K562 (cell line): Measurements from ENCODE around the gene NTRK3.

ENCODE experiments used
- DNMT1 ChIP-seq: fragments of 450-650 bp; IDR thresholded peaks from 2 replicates; pipeline ENCODE4 v1.6.1; 2016; ENCODE audit warnings: antibody characterized with exemption, mild to moderate bottlenecking
- ELF1 ChIP-seq: fragments of 200-800 bp; sonication (Bioruptor generic); IDR thresholded peaks from 2 replicates; pipeline ENCODE4 v1.6.1; 2016; ENCODE audit warnings: missing genetic modification characterization, missing compliant biosample characterization
- EP300 ChIP-seq: IDR thresholded peaks from 2 replicates; pipeline ENCODE4 v1.6.1; 2012; ENCODE audit warnings: low read length, improper control_type of control experiment
- HEY1 ChIP-seq: fragments of 250-450 bp; sonication (Bioruptor Pico); IDR thresholded peaks from 2 replicates; pipeline ENCODE4 v1.5.0; 2020; ENCODE audit warnings: mild to moderate bottlenecking, moderate library complexity, borderline replicate concordance
- NFE2 ChIP-seq: IDR thresholded peaks from 2 replicates; pipeline ENCODE4 v1.6.1; 2014; ENCODE audit warnings: antibody characterized with exemption, low read depth
- NR2C2 ChIP-seq, 2 experiments: fragments of 200-800 bp in 1 of 2; sonication (Bioruptor generic) in 1 of 2; sonication (generic) in 1 of 2; formaldehyde crosslinking in 1 of 2; IDR thresholded peaks; 2 replicates each; pipeline versions ENCODE4 v1.6.1 to v1.8.0; 2016 to 2022; ENCODE audit warnings: mild to moderate bottlenecking in 1 of 2, missing compliant biosample characterization in 1 of 2, missing genetic modification characterization in 1 of 2, missing genetic modification reagents in 1 of 2
- POLR2AphosphoS5 ChIP-seq: IDR thresholded peaks from 2 replicates; pipeline ENCODE4 v1.6.1; 2011; ENCODE audit warnings: mild to moderate bottlenecking, low read depth, low read length, moderate library complexity; ENCODE audit not compliant: control insufficient read depth, insufficient read depth
- RFX5 ChIP-seq: IDR thresholded peaks from 2 replicates; pipeline ENCODE4 v1.6.1; 2011; ENCODE audit warnings: low read depth, mild to moderate bottlenecking, improper control_type of control experiment, low read length
- THAP7 ChIP-seq: fragments of 250-450 bp; sonication (Bioruptor Pico); IDR thresholded peaks from 2 replicates; pipeline ENCODE4 v1.5.0; 2021
- ZNF165 ChIP-seq: fragments of 250-450 bp; sonication (Bioruptor Pico); IDR thresholded peaks from 2 replicates; pipeline ENCODE4 v1.4.0; 2020; ENCODE audit warnings: borderline replicate concordance
- ZNF584 ChIP-seq: fragments of 200-800 bp; sonication (Bioruptor generic); IDR thresholded peaks from 2 replicates; pipeline ENCODE4 v1.6.1; 2016; ENCODE audit warnings: low read depth, mild to moderate bottlenecking, missing genetic modification characterization, missing compliant biosample characterization
- TF ChIP-seq, protein P1 (sequence below), 3 experiments: IDR thresholded peaks in 2 of 3; conservative IDR thresholded peaks in 1 of 3; 2 replicates each; pipeline ENCODE4 v1.5.1; 2011 to 2012; ENCODE audit warnings: low read length in 3 of 3, mild to moderate bottlenecking in 3 of 3, control low read depth in 2 of 3, improper control_type of control experiment in 1 of 3, inconsistent platforms in 1 of 3, low read depth in 1 of 3, mixed read lengths in 1 of 3, moderate library complexity in 1 of 3; ENCODE audit not compliant: insufficient read depth in 2 of 3
- TF ChIP-seq, protein P2 (sequence below): fragments of 450-650 bp; formaldehyde crosslinking; IDR thresholded peaks from 2 replicates; pipeline ENCODE4 v1.4.0; 2020; ENCODE audit warnings: mild to moderate bottlenecking, mixed read lengths
- TF ChIP-seq, protein P3 (sequence below), 2 experiments: fragments of 450-650 bp; formaldehyde crosslinking in 1 of 2; IDR thresholded peaks; 2 replicates each; pipeline versions ENCODE4 v1.4.0 to v1.6.1; 2014 to 2020; ENCODE audit warnings: mild to moderate bottlenecking in 2 of 2, borderline replicate concordance in 1 of 2, low read depth in 1 of 2

DNA sequence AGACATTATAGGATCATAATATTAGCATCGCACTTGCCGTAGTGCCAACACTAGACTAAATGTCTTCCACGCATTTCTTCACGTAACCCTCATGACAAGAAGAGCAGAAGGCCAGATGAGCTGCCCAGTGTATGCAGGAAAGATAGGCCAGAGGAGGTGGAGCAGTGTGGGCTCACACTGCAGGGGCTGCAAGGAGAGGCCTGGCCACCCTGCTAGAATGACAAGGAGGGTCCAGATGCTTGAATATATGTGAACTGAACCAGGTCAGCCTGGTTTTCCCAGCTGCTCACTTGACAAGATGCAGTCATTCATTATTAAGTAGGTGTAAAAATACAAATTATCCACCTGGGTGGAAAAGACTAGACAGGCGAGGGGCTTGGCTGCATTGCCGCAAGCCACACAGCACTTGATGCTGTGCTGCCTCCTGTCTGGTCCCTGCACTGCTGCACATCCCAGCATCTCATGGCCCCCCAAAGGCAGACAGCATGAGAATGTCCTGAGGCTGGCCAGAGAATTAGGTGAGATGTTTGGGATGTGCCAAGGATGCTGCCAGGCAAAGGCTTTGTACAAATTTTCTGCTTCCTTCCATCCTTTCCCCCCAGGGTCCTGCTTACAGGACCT is 115.2 kb downstream of the NTRK3 start:
- TF ChIP-seq NFE2 (no peak), NR2C2 (CRISPR knock-in tag; IDR thresholded peaks at IDR 0.05) (no peak), NR2C2 (tag; IDR thresholded peaks at IDR 0.05) (no peak), ELF1 (tag) (no peak), DNMT1 (no peak), ZNF165 (CRISPR knock-in tag) (no peak), RFX5 (no peak), EP300 (no peak), THAP7 (CRISPR knock-in tag) (no peak), ZNF584 (CRISPR knock-in tag) (no peak), HEY1 (no peak), POLR2AphosphoS5 (no peak)
- TF ChIP-seq, protein P1, sequence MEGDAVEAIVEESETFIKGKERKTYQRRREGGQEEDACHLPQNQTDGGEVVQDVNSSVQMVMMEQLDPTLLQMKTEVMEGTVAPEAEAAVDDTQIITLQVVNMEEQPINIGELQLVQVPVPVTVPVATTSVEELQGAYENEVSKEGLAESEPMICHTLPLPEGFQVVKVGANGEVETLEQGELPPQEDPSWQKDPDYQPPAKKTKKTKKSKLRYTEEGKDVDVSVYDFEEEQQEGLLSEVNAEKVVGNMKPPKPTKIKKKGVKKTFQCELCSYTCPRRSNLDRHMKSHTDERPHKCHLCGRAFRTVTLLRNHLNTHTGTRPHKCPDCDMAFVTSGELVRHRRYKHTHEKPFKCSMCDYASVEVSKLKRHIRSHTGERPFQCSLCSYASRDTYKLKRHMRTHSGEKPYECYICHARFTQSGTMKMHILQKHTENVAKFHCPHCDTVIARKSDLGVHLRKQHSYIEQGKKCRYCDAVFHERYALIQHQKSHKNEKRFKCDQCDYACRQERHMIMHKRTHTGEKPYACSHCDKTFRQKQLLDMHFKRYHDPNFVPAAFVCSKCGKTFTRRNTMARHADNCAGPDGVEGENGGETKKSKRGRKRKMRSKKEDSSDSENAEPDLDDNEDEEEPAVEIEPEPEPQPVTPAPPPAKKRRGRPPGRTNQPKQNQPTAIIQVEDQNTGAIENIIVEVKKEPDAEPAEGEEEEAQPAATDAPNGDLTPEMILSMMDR (IDR thresholded peaks at IDR 0.05 in 2 of 3, conservative IDR thresholded peaks at IDR 0.05 in 1 of 3; ENCODE audit: insufficient read depth in 2 of 3, low read depth in 1 of 3, low read length in 3 of 3): no peak
- TF ChIP-seq, protein P2, sequence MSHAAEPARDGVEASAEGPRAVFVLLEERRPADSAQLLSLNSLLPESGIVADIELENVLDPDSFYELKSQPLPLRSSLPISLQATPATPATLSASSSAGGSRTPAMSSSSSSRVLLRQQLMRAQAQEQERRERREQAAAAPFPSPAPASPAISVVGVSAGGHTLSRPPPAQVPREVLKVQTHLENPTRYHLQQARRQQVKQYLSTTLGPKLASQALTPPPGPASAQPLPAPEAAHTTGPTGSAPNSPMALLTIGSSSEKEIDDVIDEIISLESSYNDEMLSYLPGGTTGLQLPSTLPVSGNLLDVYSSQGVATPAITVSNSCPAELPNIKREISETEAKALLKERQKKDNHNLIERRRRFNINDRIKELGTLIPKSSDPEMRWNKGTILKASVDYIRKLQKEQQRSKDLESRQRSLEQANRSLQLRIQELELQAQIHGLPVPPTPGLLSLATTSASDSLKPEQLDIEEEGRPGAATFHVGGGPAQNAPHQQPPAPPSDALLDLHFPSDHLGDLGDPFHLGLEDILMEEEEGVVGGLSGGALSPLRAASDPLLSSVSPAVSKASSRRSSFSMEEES: no peak
- TF ChIP-seq, protein P3, sequence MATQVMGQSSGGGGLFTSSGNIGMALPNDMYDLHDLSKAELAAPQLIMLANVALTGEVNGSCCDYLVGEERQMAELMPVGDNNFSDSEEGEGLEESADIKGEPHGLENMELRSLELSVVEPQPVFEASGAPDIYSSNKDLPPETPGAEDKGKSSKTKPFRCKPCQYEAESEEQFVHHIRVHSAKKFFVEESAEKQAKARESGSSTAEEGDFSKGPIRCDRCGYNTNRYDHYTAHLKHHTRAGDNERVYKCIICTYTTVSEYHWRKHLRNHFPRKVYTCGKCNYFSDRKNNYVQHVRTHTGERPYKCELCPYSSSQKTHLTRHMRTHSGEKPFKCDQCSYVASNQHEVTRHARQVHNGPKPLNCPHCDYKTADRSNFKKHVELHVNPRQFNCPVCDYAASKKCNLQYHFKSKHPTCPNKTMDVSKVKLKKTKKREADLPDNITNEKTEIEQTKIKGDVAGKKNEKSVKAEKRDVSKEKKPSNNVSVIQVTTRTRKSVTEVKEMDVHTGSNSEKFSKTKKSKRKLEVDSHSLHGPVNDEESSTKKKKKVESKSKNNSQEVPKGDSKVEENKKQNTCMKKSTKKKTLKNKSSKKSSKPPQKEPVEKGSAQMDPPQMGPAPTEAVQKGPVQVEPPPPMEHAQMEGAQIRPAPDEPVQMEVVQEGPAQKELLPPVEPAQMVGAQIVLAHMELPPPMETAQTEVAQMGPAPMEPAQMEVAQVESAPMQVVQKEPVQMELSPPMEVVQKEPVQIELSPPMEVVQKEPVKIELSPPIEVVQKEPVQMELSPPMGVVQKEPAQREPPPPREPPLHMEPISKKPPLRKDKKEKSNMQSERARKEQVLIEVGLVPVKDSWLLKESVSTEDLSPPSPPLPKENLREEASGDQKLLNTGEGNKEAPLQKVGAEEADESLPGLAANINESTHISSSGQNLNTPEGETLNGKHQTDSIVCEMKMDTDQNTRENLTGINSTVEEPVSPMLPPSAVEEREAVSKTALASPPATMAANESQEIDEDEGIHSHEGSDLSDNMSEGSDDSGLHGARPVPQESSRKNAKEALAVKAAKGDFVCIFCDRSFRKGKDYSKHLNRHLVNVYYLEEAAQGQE (IDR thresholded peaks at IDR 0.05; ENCODE audit: borderline replicate concordance): no peak
- TF ChIP-seq, protein P3 (CRISPR knock-in tag; IDR thresholded peaks at IDR 0.05; ENCODE audit: low read depth): no peak
